ENCODE measurements around the gene SLC37A2. TPM values are rescaled to one million over a fixed set of nuclear protein-coding genes. Genes with fewer than 3 reads are reported as not detected.
"Not testable (repeated sequence)": the region's sequence is repeated elsewhere in the genome, so short reads cannot be mapped to it uniquely, and the experiment has no call there.

Gene SLC37A2
- total RNA-seq, 4 donors from 2014 or later = 3.9 to 11.4 (median 7.2) TPM

DNA sequence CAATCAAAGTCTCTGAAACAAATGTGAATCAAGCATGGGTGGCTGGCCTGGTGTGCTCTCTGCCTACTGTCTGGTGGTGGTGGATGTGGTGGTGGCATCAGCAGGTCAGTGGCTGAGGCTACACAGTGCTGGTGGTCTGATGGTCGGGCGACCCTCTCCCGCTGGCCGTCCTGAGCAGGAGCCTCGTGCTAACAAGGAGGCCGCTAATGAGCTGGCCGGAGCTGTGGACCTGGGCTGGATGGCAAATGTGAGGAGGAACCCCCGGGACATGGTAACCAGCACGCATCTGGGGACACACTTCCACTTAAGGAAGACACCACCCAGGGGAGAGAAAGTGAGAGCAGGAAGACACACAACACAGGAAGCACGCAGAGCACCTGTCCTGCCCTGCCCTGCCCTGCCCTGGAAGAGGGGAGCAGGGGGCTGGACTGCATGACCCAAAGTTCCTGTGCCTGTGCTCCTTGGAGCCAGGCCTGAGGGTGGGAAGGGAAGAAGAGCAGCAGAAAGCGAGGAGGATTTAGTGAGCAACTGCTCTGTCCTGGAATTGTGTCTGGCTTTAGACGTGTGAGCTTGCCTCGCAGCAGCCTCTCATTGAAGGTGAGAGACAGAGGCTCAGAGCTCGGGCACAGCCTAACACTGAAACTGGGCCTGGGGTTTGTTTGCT is 23.7 kb downstream of the SLC37A2 start:
- no peaks in the 10 kb centered on the region for H3K36me3 ChIP-seq
- DNase-seq (ENCODE audit: low spot score in 2 of 2) = no peak
- H3K27ac ChIP-seq = no peak overlapping the region
- H3K9me3 ChIP-seq = no peaks in the 10 kb centered on the region
- no peak for TF ChIP-seq CTCF (IDR thresholded peaks at IDR 0.05)
- no peak for TF ChIP-seq POLR2A (IDR thresholded peaks at IDR 0.05)
- no peak for TF ChIP-seq EP300 (IDR thresholded peaks at IDR 0.05)
- 72 to 83% methylated on average over 13 to 14 of the region's 14 CpGs for WGBS, 2 donors
- H3K4me1 ChIP-seq = peaks cover 0 to 6% (median 2%) of the 10 kb centered on the region in 4 donors
- H3K4me3 ChIP-seq = no peak overlapping the region
- no peaks in the 10 kb centered on the region for H3K27me3 ChIP-seq

DNA sequence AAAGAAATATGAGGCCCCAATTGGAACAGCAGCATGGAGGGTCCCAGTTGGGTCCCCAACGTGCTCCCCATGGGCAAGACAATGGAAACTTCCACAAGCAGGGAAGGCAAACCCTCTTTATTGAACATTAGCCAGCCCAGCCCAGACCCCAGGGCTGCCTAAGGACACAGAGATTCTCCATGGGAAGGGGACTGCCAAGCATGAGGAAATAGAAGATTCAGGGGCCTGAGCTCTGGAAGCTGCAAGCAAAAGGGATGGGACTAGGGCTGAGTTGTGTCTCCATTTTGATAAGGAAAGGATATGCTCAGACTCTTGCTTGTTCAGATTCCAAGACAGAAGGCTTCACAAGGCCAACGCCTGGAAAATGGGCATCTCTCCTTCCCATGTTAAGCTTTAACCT is 25.0 kb downstream of the SLC37A2 start:
- DNase-seq (ENCODE audit: low spot score in 2 of 2) = no peak
- no peaks in the 10 kb centered on the region for H3K27me3 ChIP-seq
- TF ChIP-seq POLR2A (IDR thresholded peaks at IDR 0.05) = no peak
- no peaks in the 10 kb centered on the region for H3K9me3 ChIP-seq
- H3K27ac ChIP-seq = no peak overlapping the region
- H3K4me1 ChIP-seq = peaks cover 0 to 6% (median 0%) of the 10 kb centered on the region in 4 donors
- H3K4me3 ChIP-seq = no peak overlapping the region
- no peaks in the 10 kb centered on the region for H3K36me3 ChIP-seq
- 77% methylated on average over 2 of the region's 2 CpGs for WGBS, 2 donors

DNA sequence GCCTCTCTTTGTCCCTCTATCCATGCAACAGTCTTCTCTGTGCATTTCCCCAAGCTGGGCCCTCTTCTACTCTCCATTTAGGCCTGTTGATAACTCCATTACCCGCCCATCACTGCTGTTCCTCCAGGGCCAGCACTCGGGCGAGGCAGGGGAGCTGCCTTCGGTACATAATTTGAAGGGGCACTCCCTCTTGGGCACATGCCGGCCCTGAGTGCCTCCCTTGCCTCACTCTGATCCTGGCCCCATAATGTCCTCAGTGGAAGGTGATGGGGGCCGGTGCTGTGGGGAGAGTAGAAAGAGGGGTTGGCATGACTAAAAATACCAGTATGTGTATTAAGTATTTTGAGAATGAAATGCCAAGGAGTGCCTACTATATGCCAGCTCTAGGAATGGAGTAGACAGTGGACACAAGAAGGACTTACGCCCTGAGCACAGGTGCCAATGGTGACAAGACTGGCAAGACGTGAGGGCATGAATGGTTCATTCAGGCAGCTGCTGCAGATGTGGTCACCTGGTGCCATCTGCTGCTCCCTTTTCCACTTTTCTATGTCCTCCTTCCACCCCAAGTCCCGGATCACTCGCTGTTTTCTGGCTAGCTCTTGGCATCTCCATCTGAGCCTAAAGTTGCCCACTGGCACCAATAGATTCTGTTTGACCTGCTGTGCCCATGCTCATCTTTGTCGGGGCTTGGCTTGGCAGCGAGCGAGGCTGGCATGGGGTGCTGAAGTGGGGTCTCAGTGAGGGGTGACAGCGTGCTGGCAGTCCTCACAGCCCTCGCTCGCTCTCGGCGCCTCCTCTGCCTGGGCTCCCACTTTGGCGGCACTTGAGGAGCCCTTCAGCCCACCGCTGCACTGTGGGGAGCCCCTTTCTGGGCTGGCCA is 25.7 kb downstream of the SLC37A2 start:
- no peak for DNase-seq (ENCODE audit: low spot score in 2 of 2)

DNA sequence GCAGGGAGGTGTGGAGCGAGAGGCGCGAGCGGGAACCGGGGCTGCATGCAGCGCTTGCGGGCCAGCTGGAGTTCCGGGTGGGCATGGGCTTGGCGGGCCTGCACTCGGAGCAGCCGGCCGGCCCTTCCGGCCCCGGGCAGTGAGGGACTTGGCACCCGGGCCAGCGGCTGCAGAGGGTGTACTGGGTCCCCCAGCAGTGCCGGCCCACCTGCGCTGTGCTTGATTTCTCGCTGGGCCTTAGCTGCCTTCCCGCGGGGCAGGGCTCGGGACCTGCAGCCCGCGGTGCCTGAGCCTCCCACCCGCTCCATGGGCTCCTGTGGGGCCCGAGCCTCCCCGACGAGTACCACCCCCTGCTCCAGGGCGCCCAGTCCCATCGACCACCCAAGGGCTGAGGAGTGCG is 26.4 kb downstream of the SLC37A2 start:
- H3K4me3 ChIP-seq; H3K27ac ChIP-seq; H3K27me3 ChIP-seq; H3K36me3 ChIP-seq; H3K4me1 ChIP-seq; H3K9me3 ChIP-seq; DNase-seq (ENCODE audit: low spot score in 2 of 2): not testable (repeated sequence)
- WGBS, 2 donors = 92 to 93% methylated on average over 10 to 22 of the region's 31 CpGs

More for the DNA sequence above, 25.7 kb downstream of the SLC37A2 start:
- Histone ChIP-seq H3K27me3 (no peaks in the 10 kb centered on the region), H3K27ac (no peak overlapping the region), H3K9me3 (no peaks in the 10 kb centered on the region), H3K4me3 (no peak overlapping the region), H3K36me3 (no peaks in the 10 kb centered on the region), H3K4me1 (peaks cover 0 to 6% (median 0%) of the 10 kb centered on the region in 4 donors)
- 85 to 86% methylated on average over 20 of the region's 20 CpGs for WGBS, 2 donors
- TF ChIP-seq CTCF (IDR thresholded peaks at IDR 0.05) (no peak), EP300 (IDR thresholded peaks at IDR 0.05) (no peak), POLR2A (IDR thresholded peaks at IDR 0.05) (no peak)

DNA sequence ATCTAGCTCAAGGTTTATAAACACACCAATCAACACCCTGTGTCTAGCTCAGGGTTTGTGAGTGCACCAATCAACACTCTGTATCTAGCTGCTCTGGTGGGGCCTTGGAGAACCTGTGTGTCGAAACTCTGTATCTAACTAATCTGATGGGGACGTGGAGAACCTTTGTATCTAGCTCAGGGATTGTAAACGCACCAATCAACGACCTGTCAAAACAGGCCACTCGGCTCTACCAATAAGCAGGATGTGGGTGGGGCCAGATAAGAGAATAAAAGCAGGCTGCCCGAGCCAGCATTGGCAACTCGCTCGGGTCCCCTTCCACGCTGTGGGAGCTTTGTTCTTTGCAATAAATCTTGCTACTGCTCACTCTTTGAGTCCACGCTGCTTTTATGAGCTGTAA is 27.0 kb downstream of the SLC37A2 start:
- not testable (repeated sequence) for H3K4me3 ChIP-seq; H3K27ac ChIP-seq; H3K36me3 ChIP-seq; H3K4me1 ChIP-seq; H3K27me3 ChIP-seq; DNase-seq (ENCODE audit: low spot score in 2 of 2); H3K9me3 ChIP-seq
- WGBS, 2 donors = 70 to 73% methylated on average over 10 of the region's 10 CpGs

- Histone ChIP-seq H3K9me3 (no peaks in the 10 kb centered on the region), H3K27me3 (no peaks in the 10 kb centered on the region), H3K4me3 (no peak overlapping the region), H3K4me1 (peaks cover 0 to 6% (median 0%) of the 10 kb centered on the region in 4 donors), H3K27ac (no peak overlapping the region), H3K36me3 (peaks cover 0 to 7% (median 0%) of the 10 kb centered on the region in 3 donors)
- TF ChIP-seq POLR2A (IDR thresholded peaks at IDR 0.05) (no peak), CTCF (IDR thresholded peaks at IDR 0.05) (no peak)
- no peak for DNase-seq (ENCODE audit: low spot score in 2 of 2)
- 62 to 71% methylated on average over 6 of the region's 6 CpGs for WGBS, 2 donors
These were observed 27.7 kb downstream of the SLC37A2 start for GRCh38 chr11:125090816-125091215.
